HG02623 (cell line): ENCODE data around the gene DOCK2.
A peak's percentile ranks its signal among the peaks of the same experiment; 100 is the strongest.
"Not testable (repeated sequence)": the region's sequence is repeated elsewhere in the genome, so short reads cannot be mapped to it uniquely, and the experiment has no call there.

Source experiments
- ATAC-seq: cut with Tn5 transposase; IDR thresholded peaks from one replicate; pipeline ENCODE4 v1.9.1; 2021; ENCODE audit warnings: moderate library complexity; ENCODE audit not compliant: unreplicated experiment

Gene DOCK2

DNA sequence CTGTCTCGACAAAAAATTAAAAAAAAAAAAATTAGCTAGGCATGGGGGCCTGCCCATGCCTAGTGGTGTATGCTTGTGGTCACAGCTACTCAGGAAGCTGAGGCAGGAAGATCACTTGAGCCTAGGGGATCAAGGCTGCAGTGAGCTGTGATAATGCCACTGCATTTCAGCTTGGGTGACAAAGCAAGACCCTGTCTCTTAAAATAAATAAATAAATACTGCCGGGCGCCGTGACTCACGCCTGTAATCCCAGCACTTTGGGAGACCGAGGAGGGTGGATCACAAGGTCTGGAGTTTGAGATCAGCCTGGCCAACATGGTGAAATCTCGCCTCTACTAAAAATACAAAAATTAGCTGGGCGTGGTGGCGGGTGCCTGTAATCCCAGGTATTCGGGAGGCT is 115.5 kb downstream of the DOCK2 start:
- not testable (repeated sequence) for ATAC-seq

DNA sequence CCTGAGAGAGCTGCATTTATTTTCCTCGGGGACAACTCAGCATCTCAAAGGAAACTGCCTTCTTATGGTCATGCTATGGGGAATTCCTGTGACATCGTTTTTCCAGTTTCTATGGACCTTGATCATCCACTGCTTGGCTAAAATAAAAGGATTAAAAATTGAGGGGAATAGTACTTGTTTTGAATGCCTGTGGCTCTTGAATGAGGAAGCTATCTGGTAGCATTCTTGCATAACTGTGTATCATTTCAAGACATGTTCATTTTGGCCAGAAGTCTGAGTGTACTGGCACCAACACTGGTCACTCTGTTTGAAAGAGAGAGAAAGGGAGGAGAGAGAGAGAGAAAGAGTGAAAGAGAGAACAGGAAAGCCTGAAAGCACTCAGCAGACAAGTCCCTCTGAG is 116.7 kb downstream of the DOCK2 start:
- no peak for ATAC-seq

DNA sequence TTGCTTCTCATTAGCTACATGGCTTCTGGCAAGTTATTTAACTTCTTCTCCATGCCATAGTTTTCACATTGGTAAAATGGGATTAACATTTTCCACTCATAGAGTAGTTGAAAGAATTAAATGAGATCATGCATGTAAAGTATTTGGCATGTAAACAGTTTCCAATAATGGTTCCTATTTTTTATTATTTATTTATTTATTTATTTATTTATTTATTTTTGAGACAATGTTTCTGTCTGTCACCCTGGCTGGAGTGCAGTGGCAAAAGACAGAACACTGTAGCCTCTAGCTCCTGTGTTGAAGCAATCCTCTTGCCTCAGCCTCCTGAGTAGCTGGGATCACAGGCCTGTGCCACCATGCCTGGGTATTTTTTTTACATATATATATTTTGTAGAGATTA is 117.7 kb downstream of the DOCK2 start:
- no peak for ATAC-seq

DNA sequence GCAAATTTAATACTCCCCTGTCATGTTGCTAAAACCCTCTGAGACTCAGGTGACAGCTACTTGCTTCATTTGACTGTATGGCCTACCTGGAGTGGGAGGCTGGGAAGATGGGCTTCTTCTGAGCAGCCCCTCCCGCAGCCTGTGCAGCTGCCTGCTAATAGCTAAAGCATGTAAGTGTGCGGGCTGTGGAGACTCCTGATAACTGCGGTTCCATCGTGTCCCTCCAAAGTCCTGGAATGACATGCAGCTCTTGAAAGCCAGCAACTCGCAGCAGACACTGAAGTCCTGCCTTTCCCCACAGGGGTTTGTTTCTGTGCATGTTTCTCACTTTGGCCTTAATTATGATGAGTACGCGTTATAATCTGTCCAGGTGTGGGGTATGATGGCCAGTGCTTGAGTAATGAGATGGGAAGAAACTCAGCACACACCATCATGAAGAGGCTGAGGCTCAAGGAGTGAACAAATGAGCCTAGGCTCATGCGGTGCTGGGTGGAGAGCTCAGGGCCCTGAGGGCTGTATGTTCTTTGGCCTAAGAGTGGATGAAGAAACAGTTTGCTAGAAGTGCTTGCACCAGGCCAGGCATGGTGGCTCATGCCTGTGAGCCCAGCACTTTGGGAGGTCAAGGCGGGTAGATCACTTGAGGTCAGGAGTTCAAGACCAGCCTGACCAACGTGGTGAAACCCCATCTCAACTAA is 119.1 kb downstream of the DOCK2 start:
- ATAC-seq: no peak

DNA sequence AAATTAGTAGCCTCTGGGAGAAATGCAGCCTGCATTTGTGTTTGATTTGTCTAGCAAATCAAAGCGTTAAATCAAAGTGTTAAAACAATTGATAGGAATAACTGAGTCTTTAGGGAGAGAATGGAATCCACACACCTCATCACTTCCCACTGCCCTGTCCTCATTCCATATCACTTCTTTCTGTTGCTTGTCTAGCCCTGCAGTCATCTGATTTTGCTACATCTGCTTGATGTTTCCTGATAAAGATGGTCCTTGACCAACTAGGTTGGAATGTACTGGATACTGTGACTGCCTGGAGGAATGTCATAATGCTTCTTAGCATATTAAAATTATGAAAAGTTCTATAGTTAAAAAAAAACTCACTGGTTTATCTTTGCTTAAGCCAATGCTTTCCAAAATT is 119.9 kb downstream of the DOCK2 start:
- no peak for ATAC-seq

DNA sequence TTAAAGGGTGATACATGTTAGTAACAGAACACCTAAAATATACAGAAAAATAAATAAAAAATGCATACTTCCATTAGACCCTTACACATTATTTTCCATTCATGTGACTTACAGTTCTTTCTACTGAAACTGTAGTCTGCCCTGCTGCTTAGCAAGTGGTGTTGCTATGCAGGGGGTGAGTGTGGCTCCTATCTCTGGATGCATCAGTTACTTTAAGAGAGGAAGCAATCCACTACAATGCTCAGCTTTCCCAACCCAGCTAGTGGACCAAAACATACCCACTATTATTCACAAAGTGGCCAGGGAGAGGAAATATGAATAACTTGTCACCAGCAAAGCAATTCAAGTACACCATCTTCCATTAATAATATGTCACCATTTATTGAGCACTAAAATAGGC is 121.8 kb downstream of the DOCK2 start:
- ATAC-seq: no peak

DNA sequence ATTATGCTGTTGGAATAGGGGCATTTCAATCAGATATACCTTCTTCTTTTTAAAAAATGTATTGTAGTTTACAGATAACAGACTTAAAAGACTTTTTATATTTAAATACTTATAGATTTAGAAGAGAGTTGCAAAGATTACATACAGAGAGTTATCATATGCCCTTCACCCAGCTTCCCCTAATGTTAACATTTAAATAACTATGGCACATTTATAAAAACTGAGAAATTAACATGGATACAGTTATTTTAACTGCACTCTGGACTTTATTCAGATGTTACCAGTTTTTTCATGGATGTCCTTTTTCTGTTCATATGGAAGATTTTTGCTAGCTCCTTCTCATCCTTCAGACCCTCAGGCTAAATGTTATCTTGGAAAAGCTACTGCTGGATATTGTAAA is 123.2 kb downstream of the DOCK2 start:
- ATAC-seq: no peak

DNA sequence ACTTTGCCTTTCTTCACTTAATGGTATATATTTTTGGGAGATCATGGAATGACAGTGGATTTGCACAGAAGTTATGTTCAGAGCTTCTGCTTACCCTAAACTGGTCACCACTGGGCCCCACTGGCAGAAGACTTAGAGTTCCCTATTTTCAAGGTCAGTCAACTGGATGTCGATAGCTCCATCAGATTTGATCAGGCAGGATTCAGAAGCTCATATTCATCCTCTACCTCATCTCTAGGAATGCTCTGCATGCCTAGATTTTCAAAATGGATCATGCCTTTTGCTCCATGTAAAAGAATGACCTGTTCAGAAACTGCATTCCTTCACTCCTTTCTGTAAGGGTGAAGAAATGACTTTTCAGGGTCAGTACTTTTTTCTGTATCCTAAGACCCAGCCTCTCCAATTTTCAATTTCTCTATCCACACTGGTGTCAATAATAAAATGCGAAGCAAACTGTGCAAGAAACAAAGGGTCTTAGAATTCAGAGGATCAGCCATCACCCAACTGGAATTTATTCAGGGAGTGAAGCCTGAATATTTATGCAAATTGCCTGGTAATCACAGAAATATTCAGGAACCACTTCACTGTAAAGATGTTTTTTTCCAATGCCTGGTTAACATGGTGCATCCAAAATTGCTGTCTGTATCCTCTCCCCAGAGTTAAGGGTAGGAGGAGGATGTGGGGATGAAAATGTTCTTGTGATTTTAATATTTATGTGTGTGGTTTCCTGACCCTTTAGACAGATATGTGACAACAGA is 125.4 kb downstream of the DOCK2 start:
- no peak for ATAC-seq

DNA sequence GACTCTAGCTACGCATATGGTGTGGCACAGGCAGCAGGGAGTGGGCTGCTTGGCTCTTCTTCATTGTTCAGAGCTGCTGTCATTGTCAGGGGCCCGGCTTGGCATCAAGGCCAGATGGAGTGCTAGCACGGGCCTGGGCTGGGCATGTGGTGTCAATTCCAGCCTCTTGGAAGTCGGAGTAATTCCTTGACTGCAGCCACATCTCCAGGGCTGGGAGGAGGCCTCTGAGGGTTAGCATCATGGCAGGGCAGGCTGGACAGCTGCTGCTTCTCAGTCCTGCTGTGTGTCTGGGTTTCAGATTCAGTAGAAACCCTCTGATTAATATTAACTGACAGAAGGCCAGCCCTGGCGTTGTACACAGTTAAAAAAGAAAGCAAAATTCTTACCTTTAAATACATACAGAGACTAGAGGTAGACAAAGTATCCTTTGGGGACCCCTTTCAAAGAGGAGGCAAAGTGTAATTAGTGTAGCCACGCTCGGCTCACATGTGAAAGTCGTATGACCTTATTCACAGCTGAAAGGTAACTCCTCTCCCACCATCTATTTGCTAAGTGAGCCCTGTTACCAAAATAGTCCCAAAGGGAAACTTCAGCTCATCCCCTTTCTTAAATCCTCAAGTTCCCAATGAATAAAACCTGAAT is 126.4 kb downstream of the DOCK2 start:
- ATAC-seq: peak; percentile 62

DNA sequence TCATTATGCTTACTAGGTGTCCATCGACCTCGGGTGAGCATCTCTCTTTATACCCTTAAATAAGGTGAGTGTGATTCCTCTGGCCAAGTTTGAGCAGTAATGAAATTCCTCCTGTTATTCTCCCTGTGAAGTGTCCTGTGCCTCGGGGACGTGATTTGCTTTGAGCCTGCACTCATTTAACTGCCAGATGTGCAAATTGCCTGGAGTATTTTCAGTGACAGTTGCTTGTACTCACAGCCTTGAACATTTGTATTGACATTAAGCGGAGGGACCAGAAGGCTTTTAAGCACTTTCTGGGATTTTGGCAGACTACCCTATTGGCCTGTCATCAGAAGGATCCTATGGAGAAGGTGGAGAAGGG is 126.9 kb downstream of the DOCK2 start:
- no peak for ATAC-seq

DNA sequence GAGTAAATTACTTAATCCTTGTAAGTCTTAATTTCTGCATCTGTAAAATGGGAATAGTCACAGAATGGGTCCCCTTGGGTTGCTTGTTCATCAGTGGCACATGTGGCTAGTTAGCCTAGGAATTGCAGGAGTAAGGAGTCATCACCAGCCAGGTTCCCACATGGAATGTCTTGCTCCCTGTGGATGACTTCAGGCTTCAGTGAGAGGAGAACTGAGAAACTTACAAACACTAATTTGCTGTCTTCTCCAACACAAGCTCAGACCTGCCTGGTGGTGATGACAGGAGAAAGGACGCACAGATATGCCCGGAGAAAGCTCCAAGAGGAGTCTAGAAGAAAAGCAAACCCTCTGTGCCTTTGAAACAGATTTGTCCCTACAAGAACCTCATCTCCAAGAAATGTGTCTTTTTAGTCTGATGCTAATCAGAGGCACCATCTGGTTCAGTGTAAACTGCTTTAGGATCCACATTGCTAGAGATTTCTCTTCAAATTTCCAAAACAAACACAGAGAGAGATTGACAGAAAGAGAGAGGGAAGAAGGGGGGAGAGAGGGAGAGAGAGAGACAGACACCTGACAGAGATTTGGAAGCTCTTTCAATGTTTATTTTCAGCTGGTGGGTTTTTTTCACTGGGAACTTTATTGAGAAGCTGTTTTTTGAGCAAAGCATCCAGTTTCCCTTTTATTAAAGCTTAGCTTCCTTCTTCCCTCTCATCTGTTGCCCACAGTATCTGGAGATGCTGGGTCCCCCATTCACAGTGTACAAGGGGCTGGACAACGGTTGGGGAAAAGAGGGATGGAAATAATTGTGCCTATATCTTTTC is 128.3 kb downstream of the DOCK2 start:
- no peak for ATAC-seq

DNA sequence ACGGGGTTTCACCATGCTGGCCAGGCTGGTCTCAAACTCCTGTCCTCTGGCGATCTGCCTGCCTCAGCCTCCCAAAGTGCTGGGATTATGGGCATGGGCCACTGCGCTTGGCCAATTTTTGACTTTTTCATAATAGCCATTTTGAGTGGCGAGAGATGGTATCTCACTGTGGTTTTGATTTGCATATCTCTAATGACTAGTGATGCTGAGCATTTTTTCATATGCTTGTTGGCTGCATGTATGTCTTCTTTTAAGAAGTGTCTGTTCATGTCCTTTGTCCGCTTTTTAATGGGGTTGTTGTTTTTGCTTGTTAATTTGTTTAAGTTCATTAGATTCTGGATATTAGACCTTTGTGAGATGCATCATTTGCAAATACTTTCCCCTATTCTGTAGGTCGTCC is 129.9 kb downstream of the DOCK2 start:
- ATAC-seq: not testable (repeated sequence)

DNA sequence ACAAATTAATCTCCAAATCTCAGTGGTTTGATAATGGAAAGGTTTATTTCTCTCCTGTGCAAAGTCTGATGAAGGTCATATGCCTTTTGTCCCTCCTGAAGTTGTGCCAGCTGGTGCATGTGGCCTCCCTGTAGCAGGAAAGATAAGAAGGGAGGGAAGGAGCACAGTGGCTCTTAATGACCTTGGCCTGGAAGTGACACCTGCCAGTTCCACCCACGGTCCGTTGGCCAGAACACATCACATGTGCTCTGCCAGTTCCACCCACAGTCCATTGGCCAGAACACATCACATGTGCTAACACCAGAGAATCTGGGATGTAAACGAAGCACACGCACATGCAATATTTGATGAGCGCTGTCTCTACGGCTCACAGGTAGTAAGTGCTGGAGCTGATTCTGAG is 130.9 kb downstream of the DOCK2 start:
- no peak for ATAC-seq

DNA sequence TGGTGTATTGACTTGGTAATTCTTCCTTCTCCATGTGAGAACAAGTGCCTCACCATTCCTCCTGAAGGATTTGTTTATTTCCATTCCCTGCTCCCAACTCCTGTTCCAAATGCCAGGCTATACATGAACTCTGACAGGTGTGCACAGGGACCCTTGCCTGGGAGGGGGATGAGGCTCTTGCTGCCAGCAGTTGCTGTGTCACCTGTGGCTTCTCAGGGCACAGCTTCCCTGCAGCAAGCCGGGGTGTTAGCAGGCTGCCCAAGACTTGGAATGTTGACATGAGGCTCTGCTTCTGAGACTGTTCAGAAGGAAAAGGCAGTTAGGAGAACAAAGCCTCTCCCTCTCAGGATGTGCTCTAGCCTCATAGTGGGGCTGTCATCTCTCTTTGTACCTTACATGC is 131.3 kb downstream of the DOCK2 start:
- ATAC-seq: no peak

DNA sequence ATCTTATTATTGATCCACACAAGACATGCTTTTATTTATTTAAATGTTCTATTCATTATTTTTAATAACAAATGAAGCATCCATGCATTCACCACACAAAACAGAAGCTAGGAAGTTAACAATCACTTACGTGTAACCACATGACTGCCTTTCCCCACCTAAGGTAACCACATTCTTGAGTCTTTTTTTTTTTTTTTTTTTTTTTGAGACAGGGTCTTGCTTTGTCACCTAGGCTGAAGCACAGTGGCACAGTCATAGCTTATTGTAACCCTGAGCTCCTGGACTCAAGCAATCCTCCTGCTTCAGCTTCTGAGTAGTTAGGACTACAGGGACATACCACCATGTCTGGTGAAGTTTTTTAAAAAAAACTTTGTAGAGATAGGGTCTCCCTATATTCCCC is 133.0 kb downstream of the DOCK2 start:
- no peak for ATAC-seq

DNA sequence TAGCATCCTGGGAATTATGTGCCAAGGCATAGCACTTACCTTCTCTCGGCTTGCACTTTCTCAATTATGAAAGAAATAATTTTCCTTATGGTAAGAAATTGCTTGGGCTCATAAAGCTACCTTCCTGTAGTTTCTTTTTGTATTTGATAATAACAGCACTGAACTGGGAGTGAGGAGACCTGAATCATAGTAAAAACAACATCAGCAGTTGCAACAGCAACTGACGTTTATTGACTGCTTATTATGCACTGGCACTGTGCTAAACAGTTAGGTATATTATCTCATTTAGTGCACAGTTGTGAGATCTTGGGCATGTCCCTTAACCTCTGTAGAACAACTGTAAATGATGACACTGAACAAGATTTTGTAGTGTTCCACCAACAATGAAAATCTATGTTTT is 135.2 kb downstream of the DOCK2 start:
- no peak for ATAC-seq

DNA sequence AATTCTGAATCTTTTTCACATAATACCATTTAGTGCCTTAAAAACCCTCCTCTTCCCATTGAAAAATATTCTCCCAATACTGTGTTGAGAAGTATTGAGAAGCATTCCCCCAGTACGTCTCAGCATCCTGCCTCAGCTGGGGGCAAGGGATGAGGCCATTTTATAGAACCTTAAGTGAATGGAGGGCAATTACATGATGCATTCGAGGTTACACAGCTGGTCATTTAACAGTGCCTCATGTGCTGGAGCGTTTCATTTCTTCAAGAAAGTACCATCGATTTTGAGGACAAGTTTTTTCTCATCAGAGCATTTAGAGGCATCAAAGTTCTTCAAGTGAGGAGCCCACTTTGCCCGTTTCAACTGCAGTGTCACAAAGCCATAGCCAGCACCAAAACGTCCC is 135.6 kb downstream of the DOCK2 start:
- ATAC-seq: no peak

DNA sequence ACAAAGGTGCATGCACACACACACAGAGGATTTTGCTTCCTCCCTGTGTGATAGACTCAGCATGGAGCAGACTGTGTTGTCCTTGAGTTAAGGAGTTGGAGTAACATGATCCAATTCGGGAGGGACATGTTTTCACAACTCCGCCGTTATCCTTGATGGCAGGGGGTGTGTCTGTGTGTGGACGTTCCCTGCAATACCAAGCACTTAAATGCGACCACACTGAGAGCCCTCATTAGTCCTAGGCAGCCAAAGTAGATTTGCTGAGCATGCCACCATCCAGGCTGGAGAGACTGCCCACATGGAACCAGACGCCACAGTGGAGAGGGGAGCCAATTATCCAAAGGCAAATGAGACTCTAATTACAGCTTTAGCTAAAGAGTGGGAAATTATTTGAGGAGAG is 140.1 kb downstream of the DOCK2 start:
- ATAC-seq: no peak

DNA sequence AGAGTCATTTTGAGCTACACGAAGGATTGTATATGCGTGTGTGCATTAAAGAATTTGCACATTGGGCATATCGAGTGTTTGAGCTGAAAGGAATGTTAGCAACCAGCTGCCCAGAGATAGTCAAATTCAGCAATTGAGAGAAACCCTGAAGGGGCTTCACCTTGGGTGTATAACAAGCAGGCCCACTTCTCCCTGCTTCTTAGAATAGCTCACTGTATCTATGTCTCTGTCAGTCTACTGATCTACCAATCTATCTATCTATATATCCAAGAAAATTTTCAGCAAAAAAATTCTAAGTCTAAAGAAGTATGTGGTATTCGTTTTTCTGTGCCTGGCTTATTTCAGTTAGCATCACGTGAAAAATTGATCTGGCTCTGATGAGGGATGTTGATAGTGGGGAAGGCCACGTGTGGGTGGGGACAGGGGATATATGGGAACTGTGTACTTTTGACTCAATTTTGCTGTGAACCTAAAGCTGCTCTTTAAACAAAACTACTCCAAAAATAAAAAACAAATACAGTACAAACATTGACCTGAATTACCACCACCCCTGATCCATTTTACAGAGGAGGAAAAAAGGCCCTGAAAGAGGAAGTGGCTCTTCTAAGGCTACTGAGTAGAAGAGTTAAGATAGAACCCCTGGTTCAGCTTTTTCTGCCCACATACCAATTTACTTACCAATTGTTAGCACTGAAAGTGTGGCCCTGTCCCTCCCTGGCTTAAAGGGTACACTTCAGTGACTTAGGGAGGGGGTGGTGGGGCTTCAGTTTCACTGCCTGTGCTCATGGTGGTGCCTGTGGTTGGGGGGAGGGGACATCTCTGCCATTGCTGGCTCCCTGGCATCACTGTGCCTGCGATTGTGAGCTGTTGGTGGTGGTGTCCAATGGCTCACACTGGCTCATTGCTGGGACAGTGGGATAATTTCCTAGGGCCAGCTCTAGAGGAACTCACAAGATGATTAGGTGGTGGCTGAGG is 141.8 kb downstream of the DOCK2 start:
- ATAC-seq: peak; percentile 91
